GM18858 (cell line): ENCODE data around the gene EHBP1L1.

Source experiments
- ATAC-seq: cut with Tn5 transposase; IDR thresholded peaks from one replicate; pipeline ENCODE4 v1.9.1; 2021; ENCODE audit not compliant: unreplicated experiment

Gene EHBP1L1

DNA sequence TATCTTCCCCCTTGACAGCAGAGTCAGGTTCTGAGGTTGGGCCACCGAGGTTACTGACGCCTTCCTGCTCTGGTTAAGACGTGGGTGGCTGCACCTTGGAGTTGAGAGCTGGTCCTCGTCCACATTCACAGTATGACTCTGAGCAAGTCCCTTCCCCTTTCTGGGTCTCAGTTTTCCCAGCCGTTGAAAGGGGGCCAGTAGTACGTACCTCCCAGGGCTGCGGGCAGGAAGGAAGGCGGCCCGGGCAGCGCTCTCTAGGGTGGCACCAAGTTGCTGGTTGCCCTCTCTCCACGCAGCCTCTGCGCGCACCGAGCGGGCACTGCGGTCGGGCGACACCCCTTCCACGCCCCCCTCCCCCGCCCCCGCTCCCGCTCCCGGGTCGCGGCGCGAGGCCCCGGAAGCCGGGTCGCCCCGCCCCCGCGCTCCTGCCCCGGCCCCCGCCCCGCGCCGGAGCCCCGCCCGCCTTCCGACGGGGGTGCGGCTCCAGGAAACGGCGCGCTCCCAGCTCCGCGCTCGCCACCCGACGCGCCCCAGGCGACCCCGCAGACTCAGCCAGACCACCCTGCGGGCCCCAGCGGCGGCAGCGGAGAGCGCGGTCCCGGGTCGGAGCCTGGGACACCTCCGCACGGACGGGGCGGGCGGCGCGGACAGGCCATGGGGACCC lies at the start of gene EHBP1L1:
Gene EHBP1L1, plus strand, starts transcription at position 486 of the 664 bp plus-strand sequence. CDS start 250 bp downstream, outside the sequence.
- no peak for ATAC-seq

DNA sequence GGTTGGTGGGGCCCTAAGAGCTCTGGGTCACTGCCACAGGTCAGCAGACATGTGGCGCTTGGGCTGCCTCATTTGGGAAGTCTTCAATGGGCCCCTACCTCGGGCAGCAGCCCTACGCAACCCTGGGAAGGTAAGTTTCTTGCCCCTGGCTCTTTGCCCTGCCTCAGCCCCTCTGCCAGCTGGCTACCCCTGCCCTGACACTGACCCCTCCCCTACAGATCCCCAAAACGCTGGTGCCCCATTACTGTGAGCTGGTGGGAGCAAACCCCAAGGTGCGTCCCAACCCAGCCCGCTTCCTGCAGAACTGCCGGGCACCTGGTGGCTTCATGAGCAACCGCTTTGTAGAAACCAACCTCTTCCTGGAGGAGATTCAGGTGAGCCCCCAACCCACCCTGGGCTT lies 49.1 kb upstream of the EHBP1L1 start:
- ATAC-seq: no peak

DNA sequence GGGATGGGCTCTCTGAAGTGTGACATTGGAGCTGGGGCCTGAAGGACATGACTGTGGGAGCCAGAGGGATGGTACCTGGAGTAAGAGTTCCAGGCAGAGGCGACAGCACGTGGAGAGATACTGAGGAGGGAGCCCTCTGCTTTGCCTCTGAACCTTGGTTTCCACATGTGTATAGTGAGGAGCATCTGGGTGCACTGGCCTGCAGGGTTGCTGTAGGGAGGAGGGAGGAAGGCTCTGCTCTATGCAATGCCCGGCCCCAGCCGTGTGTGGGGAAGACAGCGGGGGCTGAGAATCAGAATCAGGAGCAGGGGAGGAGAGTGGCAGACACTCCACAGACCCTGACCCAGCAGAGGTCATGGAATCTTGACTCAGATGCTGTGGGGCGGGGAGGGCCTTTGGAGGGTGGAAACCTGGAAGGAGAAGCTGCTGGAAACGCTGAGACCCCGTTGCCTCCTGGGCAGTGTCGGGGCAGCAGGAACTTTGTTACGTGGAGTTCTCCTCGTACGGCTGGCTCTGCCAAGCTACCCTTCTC lies 47.0 kb upstream of the EHBP1L1 start:
- ATAC-seq: no peak

DNA sequence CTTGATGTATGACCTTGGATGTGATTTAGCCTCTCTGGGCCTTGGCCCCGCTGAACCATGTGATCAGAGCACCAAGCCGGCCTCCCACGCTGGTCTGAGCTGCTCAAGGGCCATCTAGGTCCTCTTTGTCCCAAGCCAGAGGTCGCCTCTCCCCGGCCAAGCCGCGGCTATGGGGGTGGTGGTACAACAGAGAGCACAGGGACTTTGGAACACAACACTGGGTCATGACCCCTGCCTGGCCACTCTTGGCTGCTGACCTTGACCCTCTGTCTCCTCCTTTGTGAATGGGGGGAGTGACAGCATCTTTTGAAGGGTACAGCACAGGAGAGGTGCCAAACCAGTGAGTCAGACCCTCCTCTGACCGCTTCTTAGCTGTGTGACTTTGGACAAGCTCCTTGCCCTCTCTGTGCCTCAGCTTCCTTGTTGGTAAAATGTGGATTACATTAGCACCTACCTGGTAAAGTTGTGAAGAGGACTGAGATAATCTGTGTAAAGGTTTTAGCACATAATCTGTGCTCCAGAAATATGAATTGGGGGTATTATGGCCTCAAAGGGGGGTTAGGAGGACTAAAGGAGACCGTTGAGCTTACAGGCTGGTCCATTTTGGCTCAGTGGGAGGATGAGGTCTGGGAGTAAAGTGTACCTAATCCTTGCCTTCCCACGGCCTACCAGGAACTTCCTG lies 46.2 kb upstream of the EHBP1L1 start:
- no peak for ATAC-seq

DNA sequence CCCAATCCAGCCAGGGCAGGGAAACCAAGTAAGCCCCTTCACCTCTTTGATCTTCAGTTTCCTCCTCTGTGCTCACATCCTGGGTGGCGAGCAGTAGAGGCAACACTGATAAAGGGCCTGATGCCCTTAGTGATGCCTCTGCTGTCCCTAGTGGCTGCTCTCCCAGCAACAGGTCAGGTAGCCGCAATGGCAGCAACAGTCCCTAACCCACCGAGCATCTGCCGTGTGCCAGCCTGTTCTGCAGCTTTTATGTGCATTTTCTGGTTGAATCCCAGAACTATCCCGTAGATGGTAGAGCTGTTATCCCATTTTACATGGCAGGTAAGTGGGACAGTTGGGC lies 45.7 kb upstream of the EHBP1L1 start:
- no peak for ATAC-seq

DNA sequence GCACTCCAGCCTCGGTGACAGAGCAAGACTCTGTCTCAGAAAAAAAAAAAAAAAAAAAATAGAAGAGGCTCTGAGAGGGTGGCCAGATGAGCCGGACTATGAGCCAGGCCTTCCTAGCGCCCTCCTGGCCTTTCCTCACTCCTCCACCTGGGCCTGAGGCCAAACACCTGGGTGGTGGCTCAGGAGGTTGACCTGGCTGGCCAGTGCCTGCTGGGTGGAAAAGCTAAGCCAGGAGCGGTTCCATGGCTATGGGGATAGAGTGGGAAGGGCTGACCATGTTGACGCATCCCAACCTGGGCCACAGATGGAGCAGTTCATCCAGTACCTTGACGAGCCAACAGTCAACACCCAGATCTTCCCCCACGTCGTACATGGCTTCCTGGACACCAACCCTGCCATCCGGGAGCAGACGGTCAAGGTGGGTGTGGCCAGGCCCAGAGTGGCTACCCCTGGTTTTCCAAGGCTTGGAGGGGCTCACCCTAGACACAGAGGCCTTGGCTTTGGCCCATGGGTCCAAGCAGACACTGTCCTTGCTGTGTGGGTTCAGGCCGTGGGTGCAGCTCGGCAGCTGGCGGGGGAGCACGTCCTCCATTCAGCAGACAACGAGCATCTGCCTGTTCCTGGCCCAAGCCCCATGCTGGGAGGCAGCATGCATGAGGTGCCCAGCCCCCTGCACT lies 43.3 kb upstream of the EHBP1L1 start:
- ATAC-seq: no peak

DNA sequence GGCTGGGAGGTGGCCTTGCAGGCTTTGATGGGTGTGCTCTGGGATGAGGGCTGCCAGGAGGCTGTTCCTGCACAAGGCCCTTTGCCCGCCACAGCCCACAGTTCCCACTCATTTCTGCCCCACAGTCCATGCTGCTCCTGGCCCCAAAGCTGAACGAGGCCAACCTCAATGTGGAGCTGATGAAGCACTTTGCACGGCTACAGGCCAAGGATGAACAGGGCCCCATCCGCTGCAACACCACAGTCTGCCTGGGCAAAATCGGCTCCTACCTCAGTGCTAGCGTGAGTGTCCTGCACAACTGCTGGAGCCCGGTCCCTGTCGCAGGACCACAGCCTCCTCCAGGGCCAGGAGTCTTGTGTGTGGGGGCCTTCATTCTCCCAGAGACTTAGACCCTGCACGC lies 40.8 kb upstream of the EHBP1L1 start:
- ATAC-seq: no peak

DNA sequence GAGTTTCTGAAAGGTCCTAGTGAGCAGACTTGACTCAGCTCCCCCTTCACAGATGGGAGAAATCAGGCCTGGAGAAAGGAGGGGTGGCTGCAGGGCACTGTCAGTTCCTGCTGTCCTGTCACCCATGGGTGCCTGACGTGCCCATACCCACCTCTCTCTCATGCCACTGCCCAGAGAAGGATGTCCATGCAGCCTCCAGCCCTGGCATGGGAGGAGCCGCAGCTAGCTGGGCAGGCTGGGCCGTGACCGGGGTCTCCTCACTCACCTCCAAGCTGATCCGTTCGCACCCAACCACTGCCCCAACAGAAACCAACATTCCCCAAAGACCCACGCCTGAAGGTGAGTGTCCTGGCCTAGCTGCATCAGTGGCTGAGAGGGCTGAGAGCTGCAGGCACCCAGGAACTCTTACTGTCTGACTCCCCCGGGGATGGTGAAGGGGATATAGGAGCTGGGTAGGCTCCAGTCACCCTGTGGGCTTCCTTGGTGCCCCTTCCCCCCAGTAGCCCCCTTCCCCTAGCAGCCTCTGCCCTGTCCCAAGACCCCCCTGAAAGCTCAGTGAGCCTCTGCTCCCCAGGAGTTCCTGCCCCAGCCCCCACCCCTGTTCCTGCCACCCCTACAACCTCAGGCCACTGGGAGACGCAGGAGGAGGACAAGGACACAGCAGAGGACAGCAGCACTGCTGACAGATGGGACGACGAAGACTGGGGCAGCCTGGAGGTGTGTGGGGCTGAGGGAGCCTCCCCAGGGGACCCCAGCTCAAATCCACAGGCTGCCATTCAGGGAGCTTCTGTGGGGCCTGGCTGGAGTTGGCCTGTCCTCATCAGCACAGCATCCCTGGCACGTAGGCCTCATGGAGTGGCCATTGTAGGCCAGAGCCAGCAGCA lies 39.2 kb upstream of the EHBP1L1 start:
- no peak for ATAC-seq

DNA sequence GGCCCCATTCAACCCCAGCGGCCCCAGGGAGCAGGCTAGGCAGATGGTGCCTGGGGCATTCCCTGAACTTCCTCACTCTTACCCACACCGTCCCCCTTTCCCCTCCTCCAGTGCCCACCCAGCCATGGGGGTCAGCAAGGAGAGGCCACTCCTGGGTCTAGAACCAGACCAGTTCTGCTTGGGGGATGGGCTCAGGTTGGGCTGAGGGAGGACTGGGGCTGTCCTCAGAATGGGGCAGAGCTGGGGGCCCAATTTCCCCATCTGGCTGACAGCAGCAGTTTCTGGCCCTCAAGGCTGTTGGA lies 38.6 kb upstream of the EHBP1L1 start:
- no peak for ATAC-seq

DNA sequence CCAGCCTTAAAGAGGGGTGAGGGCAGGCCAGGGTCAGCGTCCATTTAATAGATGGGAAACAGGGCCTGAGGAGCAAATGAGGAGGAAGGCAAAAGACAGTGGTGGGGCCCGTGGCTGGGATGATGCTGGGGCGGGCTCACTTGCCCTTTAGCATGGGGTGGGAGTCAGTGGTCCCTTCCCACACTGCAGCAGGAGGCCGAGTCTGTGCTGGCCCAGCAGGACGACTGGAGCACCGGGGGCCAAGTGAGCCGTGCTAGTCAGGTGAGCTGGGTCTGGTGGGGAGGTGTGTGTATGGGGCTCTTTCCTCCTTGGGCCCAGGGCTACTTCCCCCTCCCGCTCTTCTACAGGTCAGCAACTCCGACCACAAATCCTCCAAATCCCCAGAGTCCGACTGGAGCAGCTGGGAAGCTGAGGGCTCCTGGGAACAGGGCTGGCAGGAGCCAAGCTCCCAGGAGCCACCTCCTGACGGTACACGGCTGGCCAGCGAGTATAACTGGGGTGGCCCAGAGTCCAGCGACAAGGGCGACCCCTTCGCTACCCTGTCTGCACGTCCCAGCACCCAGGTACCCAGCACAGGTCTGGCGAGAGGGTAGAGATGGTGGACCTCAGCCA lies 38.1 kb upstream of the EHBP1L1 start:
- ATAC-seq: no peak

DNA sequence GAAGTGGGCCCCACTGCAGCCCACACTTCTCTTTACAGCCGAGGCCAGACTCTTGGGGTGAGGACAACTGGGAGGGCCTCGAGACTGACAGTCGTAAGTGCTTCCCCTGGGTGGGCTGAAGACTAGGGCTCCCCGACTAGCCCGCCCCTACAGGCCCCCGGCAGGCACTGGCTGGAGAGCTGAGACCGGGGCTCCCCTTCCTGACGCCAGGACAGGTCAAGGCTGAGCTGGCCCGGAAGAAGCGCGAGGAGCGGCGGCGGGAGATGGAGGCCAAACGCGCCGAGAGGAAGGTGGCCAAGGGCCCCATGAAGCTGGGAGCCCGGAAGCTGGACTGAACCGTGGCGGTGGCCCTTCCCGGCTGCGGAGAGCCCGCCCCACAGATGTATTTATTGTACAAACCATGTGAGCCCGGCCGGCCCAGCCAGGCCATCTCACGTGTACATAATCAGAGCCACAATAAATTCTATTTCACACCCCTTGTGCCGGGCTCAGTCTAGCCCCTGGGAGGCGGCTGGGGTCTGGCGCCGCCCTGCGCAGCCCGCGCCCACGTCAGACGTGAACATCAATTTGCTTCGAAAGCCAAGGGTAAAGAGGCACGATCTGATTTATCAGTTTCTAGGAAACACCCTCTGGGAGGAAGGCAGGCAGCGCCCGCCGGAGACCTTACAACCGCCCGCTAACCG lies 37.5 kb upstream of the EHBP1L1 start:
- no peak for ATAC-seq

DNA sequence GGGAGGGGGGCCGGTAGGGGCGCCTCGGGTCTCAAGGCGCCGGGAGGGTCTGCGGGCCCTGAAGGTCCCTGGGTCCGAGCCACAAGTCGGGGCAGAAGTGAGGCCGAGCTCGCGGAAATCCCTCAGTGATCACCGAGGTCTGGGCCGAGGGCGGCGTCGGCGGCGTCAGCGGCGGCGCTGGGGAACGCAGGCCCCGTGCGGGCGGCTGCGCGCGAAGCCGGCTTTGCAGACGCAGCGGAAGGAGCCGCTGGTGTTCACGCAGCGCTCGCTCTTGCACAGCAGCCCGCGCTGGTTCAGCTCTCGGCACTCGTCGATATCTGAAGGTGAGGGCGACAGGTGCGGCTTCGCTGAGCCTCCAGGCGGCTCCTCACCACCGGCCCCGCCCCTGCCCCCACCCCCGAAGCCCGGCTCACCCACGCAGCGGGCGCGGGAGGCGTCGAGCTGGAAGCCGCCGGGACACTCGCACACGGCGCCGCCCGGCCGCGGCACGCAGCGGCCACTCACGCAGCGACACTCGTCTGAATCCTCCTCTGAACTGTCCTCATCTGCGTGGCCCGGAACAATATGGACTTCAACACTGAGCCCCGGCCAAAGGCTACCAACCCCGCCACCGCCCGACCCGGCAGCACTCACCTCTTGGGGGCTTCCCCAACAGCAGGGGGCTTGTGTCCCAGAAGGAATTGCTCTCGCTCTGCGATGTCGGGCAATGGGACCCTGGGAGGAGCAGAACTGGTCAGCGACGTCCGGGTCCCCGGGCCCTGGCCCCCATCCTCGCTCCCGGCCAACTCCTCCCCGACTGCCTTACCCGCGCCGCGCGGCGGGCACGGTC lies 36.7 kb upstream of the EHBP1L1 start:
- ATAC-seq: no peak

DNA sequence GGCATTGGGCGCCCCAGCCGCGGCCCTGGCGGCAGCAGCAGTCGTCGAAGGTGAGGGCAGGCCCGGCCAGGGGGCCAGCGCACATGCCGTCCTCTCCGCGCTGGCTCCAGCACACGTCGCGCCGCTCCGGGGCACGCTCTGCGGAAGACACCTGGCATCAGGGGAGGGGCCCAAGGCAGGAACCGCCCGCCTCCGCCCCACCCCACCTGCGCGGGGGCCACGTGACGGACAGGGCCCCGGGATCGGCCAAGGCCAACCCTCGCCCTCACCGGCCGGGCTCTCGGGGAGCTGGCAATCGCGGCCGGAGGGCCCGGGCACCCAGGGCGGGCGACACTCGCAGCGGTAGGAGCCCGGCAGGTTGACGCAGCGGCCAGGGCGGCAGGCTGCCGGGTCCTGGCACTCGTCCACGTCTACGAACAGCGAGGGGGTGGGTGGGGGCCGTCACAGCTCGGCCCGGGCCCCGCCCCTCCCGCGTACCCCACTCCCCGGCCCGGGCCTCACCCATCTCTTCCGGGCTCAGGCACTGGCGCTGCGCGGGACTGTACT lies 36.0 kb upstream of the EHBP1L1 start:
- ATAC-seq: peak; percentile 5

DNA sequence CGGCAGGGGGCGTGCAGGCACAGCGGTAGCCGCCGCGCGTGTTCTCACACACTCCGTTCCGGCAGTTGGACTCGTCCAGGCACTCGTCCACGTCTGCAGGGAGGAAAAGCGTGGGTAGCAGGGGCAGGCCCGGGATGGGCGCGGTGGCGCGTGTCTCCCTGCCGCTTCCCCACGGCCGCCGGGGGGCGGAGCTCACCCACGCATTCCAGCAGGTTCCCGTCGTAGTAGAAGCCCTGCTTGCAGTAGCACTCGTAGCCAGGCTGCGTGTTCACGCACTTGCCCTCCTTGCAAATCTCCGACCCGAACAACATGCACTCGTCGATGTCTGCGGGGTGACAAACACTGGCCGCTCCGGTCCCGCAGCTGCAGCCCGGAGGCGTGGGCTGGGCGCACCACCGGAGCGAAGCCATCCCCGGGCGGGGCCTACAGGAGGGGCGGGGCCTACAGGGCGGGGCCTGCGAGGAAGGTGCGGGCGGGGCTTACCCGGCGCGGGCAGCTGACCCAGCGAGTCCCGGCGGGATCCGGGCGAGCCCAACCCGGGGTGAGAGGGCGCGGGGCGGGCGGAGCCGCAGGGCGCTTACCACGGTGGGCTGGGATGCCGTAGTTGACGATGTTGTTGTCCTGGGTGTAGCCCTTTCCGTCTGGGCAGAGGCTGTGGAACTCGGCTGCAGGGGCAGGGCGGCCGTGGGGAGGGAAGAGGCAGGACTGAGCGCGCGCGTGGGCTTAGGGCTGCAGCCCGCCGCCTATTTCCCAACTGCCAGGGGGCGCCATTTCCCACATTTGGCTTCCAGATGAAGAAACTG lies 35.4 kb upstream of the EHBP1L1 start:
- peak; percentile 43 for ATAC-seq

DNA sequence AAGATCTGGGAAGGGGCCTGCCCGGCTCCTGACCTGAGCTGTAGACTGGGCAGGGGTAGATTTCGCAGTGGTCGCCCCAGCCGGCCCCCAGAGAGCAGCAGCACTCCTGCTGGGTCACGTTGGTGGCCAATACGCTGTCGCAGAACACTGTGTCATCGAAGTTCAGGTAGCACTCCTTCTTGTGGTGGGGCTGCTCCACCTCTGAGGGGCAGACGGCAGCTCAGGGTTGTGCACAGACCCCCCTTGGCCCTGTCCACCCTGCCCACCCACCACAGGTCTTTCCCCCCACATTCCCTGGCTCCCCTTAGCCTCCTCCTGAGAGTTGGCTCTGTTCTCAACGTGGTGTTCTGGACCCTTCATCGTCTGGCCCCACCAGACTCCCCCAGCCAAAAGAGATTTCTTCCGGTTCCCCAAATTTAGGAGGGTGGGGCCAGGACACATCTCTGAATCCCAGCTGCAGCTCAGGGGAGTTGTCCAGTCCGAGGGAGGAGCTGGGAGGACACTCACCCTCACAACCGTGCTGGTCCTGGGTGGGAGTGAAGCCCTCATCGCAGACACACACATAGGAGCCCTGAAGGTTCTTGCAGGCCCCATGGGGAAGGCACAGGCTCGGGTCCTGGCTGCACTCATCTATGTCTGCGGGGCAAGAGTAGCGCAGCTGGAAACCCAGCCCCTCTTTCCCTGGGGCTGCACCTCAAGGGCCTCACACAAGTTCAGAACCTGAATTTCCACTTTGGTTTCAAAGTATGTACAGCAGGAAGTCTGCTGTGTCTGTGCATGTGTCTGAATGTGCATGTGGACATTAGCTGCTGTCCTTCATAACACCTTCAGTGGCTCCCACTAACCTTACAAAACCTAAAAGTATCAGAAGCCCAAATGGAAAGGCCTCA lies 34.5 kb upstream of the EHBP1L1 start:
- ATAC-seq: no peak

DNA sequence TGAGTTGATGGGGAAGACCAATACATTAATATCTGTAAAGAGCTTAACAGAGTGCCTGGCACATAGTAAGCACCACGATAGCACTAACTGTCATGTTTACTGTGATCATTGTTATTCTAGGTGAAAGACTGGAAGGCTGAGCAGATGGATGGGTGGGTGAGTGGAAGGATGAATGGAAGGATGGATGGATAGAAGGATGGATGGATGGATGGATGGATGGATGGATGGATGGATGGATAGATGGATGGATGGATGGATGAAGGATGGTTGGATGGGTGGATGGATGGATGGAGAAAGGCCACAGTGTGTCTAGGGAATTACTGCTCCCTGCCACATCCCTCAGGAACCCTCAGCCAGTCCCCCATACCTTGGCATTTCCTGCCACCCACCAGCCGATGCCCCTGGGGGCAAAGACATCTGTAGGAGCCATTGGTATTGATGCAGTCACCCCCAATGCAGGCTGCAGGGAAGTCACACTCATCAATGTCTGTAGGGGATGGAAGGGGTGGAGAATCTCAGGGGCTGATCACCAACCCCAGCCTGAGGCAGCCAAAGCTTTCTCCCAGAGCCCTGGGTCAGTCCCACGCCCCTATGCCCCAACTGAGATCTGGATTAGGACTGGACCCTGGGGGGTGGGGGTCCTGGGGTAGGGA lies 33.0 kb upstream of the EHBP1L1 start:
- no peak for ATAC-seq

DNA sequence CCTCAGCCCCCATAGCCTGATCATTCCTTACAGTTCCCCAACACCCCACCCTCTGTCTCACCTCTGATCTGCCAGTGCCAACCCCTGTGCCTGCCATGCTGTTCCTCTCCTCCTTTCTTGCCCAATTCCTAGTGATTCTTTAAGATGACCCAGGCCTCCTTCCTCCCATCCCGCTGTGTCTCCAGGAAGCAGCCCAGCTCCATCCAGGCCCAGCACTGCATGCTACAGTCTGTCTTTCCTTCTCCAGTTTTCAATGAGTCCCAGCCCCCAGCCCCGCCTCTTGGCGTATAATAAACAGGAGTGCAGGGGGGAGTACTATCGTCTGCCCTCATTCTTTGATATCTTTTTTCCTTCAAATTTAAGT lies 30.0 kb upstream of the EHBP1L1 start:
- ATAC-seq: no peak
